ENCODE measurements around the gene STRN4.

- TF ChIP-seq CTCF (IDR thresholded peaks at IDR 0.05) (no peak), POLR2AphosphoS5 (IDR thresholded peaks at IDR 0.05) (peak in 2 of 3 donors; percentile 12 to 45), POLR2A (IDR thresholded peaks at IDR 0.05) (no peak)
Observed at GRCh38 chr19:46759817-46760333, 13.6 kb upstream of the STRN4 start.
